ENCODE data around the gene S100G.

Gene S100G

DNA sequence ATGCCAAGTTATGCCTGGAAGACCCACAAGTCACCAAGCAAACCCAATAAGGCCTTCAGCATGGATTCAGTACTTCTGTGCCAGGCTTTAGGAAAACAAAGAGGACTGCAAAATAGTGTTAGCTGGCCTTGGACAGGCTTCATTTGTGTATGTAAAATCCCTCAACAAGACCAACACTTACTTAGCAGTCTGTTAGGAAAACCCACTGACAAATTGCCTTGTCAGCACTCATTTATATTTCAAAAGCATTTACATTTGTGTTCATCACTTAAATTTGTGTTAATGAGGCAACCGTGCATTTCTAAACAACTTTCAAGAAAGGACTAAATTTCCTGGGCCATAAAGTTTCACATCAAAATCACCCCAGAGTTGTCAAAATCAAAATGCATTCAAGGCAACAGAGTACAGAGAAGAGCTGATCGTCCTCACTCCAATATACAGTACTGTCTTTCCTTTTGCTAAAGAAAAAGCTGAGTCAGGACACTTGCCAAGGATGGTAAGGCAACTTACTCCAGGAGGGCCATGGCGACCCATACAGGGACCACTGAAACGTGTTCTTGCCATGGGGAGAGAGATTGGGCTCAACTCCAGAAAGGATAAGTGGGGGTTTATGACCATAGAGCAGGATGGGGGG is 1.6 kb downstream of the S100G start:
- DNase-seq (ENCODE audit: low spot score): no peak

DNA sequence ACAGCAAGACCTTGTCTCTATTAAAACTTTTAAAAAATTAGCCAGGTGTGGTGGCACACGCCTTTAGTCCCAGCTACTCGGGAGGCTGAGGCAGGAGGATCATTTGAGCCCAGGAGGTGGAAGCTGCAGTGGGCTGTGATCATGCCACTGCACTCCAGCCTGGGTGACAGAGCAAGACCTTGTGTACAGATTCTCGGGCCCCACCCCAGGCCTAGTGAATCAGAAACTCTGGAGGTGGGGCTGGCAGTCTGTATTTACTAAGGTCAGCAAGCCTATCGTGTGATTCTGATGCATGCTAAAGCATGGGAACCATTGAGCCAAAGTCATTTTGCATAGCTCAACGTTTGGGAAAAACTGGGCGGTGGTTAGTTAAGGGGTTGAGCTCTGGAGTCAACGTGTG is 3.5 kb downstream of the S100G start:
- DNase-seq (ENCODE audit: low spot score): no peak

DNA sequence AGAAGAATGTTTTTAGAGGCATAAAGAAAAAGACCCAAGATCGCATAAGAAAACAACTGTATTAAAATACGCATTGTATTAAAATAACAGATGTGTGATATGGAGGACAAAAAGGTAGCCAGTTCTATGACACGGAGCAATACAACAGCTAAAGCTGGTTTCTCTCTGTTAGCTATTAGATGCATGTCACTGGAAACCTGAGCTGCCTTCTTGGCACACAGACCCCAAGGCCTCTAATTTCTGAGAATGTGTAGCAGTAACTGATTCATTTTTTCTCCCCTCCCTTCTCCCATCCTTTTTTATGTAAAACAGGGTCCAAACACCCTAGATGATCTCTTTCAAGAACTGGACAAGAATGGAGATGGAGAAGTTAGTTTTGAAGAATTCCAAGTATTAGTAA is 4.1 kb downstream of the S100G start:
- DNase-seq (ENCODE audit: low spot score): no peak

GRCh38 chrX:16658284-16658683 is 8.3 kb downstream of the S100G start:
- DNase-seq (ENCODE audit: low spot score): no peak

- no peak for DNase-seq (ENCODE audit: low spot score)
These were observed 9.4 kb downstream of the S100G start for GRCh38 chrX:16659321-16659720.

DNA sequence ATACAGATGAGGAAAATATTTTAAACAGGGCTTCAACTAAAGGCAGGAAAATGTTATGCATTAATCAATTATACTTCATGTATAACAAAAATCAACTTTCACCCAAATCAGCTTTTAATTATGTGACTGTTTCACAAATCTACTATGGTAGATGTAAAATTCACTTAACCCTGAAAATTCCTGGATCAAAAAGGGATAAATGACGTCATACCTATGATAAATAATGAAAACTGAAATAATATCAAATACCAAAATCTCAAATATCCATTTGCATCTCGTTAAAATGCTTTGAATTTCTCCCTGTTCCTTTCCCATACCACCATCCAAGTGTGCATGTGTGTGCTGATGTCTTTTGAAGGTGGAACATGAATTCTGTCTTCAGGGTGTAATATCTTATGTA is 11.5 kb downstream of the S100G start:
- no peak for DNase-seq (ENCODE audit: low spot score)

DNA sequence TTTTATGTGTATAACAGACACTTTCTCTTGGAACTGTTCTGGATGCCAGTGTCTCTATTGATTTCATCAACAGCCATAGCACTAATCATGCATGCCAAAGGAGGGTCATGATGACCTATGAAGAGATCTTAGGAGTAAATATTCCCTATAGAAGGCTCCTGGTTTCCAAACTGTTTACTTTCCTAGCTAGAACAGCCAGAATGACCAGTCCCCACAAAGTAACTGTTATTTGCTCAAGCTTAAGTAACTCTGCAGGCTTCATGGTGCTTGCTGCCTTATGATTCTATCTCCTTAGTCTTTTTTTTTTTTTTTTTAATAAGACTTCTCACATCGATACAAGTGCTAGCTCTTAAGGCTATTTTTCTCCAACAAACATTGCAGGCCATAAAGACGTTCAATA is 12.4 kb downstream of the S100G start:
- DNase-seq (ENCODE audit: low spot score): no peak

DNA sequence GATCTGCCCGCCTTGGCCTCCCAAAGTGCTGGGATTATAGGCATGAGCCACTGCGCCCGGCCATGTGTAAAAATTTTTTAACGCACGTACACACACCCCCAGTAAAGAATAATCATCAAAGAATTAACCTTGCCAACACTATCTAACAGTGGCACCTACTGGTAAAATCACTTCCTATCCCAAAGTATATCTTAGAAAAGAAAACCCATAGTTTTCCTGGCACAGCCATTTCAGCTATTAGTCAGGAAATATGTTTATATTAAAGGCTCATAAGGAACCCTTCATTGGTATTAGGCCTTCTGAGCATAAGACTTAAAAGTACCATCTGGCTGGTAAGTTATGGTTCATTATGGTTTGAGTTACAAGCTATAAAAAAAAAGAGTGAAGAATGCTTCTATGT is 14.1 kb downstream of the S100G start:
- no peak for DNase-seq (ENCODE audit: low spot score)

DNA sequence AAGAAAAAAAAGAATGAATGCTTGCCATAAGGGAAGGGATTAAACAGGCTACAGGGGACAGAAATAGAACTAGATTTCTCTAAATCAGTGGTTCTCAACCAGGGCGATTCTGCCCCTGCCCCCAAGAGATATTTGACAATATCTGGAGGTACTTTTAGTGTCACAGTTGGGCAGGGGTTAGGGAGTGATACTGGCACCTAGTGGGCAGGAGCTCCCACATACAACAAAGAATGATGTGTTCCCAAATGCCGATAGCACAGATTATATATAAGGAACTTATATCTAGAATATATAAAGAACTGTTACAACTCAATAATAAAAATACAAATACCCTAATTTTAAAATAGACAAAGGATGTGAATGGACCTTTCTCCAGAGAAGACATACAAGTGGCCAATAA is 14.7 kb downstream of the S100G start:
- no peak for DNase-seq (ENCODE audit: low spot score)

- DNase-seq (ENCODE audit: low spot score): no peak
These were observed 15.1 kb downstream of the S100G start for GRCh38 chrX:16665089-16665488.

DNA sequence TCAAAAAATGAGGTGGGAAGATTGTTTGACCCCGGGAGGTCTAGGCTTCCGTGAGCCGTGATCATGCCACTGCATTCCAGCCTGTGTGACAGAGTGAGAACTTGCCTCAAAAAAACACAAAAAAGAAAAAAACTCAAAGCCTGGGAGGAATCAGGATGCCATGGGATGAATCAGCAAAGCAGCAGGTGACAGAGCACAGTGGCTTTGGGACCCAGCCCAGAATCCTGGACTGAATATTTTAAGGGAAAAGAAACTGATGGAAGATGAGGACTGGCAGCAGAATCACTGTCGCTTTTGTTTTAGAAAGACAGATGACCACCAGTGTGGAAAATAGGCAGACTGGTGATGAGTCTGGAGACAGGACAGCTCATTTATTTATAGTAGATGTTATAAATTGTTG is 16.6 kb downstream of the S100G start:
- DNase-seq (ENCODE audit: low spot score): no peak

GRCh38 chrX:16671005-16671404 is 21.0 kb downstream of the S100G start:
- DNase-seq (ENCODE audit: low spot score): no peak

DNA sequence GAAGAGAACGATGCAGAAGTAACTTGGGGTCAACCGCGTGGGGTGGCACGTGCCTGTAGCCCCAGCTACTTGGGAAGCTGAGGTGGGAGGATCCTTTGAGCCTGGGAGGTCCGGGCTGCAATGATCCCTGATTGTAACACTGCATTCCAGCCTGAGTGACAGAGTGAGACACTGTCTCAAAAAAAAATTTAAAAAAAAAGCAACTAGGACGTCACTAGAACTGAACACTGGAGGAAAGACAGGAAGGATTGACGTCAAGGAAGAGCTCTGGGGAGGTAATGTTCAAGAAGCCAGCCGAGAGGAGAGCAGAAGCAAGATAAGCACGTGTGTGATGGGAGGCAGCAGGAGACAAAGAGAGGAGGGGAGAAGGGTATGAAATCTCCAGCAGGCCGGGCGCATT is 28.7 kb downstream of the S100G start:
- DNase-seq (ENCODE audit: low spot score): no peak

GRCh38 chrX:16683007-16683664 is 33.2 kb downstream of the S100G start:
- DNase-seq (ENCODE audit: low spot score): no peak

DNA sequence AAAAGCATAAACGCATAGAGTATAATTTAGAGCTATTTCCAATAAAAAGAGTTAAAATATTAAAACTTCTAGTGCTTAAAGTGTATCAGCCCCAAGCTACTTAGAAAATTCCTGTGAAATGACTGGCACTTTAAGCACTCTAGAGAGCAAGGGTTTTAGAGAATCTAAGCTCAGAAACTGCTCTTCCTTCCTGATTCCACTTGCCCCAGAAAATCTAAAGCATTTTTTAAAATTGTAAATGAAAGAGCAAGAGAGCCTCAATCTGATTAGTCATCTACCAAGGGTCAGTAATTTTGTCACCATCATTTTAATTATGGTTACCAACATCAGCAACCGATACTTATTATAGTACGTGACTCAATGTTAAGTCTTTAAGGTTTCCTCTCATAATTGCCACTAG is 37.6 kb downstream of the S100G start:
- no peak for DNase-seq (ENCODE audit: low spot score)

GRCh38 chrX:16695079-16695676 is 45.2 kb downstream of the S100G start:
- DNase-seq (ENCODE audit: low spot score): peak; percentile 70

- DNase-seq (ENCODE audit: low spot score): no peak
These were observed 47.0 kb downstream of the S100G start for GRCh38 chrX:16696956-16697355.

GRCh38 chrX:16699389-16699788 is 49.4 kb downstream of the S100G start:
- DNase-seq (ENCODE audit: low spot score): no peak

- DNase-seq (ENCODE audit: low spot score): no peak
These were observed 50.8 kb downstream of the S100G start for GRCh38 chrX:16700734-16701133.

- no peak for DNase-seq (ENCODE audit: low spot score)
These were observed 53.0 kb downstream of the S100G start for GRCh38 chrX:16702700-16703599.
